ENCODE results near the gene PTPRS.
A peak's percentile ranks its signal among the peaks of the same experiment; 100 is the strongest.

Gene PTPRS

DNA sequence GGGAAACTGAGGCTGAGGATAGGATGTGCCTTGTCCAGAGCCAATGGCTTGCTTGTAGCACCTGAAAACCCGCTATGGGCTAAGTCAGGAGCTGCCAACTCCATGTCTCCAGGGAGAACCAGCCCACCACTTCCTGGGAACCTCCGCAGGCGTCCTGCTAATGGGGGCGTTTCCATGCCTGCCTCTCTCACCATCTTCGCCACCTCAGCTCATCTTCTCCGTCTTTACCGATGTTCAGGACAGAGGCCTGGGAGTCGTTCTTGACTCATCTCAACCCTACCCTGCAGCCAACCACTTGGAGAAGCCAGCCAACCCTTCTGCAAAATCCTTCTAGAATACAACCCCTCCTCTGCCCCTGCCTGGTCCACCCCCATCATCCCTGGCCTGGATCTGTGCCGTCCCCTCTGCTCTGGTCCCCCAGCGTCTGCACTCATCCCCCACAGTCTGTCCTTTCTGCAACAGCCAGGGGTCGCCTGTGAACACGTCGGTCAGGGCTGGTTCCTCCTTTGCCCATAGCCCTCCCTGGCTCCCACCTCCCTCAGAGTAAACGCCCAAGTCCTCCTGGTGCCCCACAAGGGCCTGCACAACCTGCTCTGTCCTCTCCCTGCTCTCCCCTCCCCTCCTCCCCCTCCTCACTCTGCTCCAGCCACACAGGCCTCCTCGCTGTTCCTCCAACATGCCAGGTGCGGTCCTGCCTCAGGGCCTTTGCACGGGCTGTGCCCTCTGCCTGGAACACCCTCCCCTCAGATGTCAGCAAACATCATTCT is 31.0 kb downstream of the PTPRS start:
- peak in 2 of 51 donors; percentile 29 to 50 for DNase-seq

DNA sequence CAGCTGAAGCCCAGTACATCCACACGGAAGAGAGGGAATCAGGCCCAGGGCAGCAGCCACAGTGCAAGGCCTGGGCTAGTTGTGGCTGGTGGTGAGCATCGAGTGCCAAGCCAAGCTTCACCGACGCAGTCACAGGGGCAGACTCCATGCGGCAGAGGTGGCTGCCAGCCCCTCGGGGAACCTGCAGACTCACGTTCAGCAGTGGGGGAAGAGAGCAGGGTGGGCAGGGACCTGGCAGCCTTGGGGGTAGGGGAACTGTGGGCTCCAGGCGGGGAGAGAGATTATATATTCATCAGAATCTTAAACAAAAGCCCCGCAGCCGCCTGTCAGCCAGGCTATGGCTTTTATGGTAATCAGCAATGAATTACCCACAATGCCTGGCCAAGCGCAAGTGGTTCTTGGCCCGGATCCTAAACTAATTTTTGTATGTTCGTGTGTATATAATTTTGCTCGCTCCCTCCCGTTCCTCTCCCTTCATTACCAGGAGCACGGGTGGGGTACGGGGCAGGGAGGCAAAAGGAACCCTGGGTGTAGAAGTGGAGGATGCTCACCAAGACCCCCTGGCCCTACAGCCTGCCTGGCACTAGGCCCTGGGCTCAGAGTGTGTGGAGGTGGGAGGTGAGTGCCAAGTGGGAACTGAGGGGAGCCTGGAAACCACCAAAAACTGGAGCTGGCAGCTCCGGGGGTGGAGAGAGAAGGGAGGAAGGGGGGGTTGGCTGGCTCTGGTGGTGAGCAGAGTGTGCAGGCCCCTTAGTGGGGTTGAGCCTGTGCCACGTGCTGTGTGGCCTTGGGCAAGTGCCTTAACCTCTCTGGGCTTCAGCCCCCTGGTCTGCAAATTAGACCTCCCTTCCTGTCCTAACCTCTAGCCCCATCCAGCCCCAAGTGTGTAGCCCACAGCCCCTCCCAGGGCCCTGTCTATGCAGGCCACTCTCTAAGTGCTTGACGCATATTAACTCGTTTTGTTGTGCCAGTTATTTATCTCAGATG is 31.9 kb downstream of the PTPRS start:
- DNase-seq, result peak in 49 of 51 donors; percentile 16 to 95 (median 68)

DNA sequence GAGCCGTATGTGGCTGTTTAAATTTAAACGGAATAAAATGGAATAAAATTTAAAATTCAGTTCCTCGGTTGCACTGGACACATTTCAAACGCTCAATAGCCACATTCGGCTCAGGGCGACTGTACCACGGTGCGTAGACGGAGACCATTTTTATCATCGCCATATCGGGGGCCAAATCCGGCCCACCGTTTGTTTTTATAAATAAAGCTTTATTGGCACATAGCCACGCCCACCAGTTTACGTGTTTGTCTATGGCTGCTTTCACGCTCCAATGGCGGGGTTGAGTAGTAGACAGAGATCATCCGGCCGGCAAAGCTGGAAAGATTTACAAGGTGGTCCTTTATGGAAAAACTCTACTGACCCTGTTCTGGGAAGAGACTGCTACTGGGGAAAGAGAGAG is 33.0 kb downstream of the PTPRS start:
- DNase-seq, result no peak

DNA sequence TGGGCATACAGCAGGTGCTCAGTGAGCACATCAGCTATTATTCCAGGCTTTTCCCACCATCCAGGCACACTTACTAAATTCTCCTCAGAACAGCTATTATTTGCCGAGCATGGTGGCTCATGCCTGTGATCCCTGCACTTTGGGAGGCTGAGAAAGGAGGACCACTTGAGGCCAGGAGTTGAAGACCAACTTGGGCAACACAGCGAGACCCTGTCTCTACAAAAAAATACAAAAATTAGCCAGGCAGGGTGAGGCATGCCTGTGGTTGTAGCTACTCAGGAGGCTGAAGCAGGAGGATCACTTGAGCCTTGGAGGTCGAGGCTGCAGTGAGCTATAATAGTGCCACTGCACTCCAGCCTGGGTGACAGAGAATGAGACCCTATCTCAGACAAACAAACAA is 35.4 kb downstream of the PTPRS start:
- DNase-seq, result no peak

DNA sequence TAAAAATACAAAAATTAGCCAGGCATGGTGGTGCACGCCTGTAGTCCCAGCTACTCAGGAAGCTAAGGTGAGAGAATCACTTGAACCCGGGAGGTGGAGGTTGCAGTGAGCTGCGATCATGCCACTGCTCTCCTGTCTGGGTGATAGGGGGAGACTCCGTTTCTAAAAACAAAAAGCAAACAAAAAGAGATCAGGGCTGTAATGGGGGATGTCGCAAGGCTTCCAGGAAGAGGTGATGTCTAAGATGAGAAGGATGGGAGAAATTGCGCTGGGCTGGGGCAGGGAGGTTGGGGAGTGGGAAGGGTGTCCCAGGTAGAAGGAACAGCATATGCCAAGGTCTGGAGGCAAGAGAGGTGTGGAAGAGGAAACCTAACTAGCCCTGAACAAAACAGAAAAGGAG is 36.1 kb downstream of the PTPRS start:
- DNase-seq, result no peak

DNA sequence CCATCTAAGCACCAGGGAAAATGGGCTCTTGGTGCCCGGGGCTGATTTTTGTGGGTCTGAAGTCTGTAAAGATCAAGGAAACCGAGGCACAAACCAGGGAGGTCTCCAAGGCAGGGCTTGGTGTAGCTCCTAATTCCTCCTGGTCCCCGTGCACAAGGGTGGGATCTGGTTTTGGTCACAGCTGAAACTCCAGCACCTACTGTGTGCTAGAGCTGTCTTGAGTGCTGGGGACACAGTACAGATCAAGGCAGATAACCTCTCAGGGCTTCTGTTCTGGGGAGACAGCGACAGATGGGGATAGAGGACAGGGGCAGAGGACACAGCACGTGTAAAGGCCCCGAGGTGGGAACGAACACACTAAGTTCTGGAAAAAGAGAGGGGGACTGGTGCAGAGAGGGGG is 37.4 kb downstream of the PTPRS start:
- DNase-seq, result no peak

DNA sequence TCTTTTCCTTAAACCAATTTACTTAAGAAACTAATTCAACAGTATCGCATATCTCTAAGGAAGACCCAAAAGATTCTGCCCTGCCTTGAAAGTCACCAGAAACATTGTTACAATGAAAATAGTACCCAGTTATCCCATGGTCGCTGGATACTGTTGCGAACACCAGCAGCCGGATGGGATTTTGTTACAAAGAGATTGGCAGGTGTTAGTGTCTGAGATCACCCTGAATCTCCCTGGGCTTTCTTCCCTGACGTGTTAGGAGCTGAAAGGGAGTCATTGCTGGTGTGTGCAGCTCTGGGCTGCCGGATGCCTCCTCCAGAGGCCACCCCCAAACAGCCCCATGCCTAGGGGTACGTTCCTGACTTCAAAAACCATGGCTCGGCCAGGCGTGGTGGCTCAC is 38.2 kb downstream of the PTPRS start:
- no peak for DNase-seq

DNA sequence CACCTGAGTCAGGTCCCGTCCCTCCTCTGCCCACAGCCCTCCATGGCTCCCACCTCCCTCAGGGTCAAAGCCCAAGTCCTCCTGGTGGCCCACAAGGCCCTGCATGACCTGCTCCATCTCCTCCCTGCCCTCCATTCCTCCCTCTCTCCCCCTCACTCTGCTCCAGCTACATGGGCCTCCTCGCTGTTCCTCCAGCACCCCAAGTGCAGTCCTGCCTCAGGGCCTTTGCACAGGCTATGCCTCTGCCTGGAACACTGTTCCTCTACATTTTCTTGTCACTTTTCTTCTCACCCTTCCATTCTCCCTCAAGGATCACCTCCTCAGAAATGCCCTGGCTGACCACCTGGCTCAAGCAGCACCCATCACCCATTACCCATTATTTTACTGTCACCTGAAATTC is 41.5 kb downstream of the PTPRS start:
- no peak for DNase-seq

DNA sequence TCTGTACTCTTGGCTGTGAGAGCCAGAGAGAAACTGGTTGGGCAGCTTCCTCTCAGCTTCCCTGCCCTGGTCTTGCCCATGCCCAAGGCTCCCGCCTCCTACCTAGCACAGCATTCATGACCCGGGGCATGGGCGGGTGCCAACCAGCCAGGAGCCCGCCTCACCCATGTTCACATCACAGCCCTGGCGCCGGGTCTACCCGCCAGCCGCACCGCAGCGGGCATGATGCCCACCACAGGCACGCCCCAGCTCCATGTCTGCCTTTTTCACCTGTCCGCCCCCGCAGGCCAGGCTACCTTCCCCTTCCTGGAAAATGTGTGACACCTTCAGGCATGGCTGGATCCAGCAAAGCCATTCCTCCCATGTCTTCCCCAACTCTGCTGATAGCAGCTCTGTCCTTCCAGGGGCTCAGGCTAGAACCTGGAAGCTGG is 42.1 kb downstream of the PTPRS start:
- no peak for DNase-seq

DNA sequence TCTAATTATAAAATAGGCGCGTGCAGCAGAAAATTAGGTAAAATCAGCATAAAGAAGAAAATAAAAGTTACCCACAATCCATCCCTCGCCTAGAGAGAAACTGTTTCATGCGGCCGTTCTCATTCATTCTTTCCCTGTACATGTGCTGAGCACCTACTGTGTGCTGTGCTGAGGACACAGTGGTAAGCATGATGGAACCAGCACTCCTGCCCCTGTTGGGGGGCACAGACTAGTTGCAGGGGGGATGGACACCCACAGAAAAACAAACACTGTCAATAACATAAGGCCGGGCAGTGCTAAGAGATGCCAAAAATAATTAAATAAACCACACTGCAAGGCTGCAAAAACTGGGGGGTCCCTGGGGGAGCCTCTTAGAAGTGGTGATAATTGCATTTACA is 43.3 kb downstream of the PTPRS start:
- no peak for DNase-seq

DNA sequence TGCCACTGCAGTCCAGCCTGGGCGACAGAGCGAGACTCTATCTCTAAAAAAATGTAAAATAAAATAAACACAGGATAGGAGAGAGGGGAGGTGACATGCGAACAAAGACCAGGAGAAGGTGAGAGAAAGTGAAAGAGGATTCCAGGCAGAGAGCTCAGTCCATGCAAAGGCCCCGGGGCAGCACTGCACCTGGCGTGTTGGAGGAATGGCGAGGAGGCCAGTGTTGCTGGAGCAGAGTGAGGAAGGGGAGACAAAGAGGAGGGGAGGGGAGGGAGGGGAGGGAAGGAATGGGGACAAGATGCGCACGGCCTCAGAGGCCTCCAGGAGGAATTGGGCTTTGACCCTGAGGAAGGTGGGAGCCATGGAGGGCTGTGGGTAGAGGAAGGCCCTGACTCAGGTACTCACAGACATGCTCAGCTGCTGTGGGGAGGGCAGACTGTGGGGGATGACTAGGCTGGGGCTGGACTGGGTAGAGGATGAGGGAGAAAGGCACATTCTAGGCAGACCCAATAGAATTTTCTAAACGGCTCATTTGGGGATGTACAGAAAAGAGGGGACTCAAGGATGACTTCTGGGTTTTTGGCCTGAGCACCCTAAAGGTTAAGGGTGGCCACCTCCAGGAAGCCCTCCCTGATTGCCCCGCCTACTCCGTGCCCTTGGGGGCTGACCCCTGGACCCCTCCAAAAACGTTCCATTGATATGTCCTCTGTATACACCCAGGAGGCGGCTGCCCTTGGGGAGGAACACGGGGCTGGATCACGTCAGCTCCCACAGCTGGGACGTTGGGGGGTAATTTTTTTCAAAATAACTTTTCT is 43.9 kb downstream of the PTPRS start:
- no peak for DNase-seq

DNA sequence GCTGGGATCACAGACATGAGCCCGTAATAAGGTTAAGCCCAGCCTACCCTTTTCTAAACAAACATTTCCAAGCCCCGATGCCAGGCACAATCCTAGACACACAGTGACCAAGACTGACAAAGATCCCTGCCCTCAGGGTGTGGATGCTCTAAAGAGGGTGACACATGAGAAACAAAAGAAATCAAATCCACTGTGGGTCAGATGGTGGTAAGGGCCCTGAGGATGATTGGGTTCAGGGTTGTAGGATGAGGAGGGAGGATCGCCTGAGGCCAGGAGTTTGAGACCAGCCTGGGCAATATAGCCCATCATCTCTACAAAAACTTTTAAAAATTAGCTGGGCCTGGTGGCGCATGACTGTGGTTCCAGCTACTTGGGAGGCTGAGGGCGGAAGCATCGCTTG is 44.6 kb downstream of the PTPRS start:
- no peak for DNase-seq

DNA sequence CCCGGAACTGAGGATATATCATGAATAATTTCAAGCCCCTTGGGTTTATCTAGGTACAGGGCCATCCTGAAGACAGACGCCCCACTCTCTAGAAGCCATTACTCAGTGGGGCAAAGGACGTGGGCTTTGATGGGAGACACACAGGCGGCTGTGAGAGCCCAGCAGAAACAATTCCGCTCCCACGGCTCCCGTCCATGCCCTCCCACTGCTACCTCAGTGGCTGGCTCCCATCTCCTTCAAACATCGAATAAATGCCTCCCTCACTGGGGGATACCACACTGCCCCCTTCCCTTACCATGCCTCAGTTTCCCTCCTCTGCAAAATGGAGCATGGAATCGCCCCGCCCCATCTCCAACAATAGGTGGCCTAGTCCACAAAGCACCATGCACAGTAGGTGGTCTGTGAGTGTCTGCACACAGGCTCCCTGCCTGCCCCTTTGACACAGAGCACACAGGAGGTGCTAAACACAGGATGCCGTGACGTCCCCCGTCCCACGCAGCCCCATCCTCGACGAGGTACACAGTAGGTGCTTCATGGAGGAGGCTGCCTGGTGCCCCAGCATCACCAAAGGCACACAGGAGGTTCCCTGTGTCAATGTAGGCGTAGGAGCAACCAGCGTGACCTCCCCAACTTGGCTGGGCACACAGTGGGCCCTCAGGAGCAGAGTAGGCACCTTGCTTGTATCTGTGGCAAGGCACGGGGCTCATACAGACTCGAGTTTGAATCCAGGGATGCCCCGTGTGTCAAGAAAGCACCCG is 46.0 kb downstream of the PTPRS start:
- DNase-seq, result no peak

DNA sequence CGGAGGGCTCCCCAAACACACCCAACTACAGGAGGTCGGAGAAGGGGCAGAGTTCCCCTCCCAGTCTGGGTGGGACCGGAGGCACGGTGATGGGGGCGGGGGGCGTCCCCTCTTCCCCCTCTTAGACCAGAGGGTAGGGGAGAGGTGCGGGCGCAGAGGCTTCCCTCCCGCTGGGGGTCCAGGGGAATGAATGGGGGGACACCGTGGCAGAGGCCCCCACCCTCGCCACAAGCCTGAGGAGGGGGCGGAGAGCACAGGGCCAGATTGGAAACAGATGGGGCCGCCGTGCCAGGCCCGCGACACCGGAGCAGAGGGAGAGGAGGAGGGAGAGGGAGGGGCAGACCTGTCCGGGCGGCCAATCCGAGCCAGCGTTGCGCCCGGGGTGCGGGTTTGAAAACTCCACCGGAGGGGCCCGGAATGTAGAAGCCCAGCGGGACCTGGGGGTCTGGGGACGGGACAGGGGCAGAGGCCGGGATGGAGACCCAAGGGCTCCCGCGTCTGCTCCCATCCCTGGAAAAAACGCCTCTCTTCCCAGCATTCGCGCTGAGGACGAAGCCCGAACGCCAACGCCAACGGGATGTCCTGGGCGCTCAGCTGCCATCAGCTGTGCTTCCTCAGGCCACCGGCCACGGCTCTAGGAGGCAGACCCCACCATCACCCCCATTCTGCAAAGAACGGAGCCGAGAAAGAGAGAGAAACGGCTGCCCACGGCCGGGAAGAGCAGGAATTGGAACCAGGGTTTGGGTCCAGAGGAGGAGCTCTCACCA is 46.8 kb downstream of the PTPRS start:
- DNase-seq, result peak in 18 of 51 donors; percentile 11 to 56 (median 33)

DNA sequence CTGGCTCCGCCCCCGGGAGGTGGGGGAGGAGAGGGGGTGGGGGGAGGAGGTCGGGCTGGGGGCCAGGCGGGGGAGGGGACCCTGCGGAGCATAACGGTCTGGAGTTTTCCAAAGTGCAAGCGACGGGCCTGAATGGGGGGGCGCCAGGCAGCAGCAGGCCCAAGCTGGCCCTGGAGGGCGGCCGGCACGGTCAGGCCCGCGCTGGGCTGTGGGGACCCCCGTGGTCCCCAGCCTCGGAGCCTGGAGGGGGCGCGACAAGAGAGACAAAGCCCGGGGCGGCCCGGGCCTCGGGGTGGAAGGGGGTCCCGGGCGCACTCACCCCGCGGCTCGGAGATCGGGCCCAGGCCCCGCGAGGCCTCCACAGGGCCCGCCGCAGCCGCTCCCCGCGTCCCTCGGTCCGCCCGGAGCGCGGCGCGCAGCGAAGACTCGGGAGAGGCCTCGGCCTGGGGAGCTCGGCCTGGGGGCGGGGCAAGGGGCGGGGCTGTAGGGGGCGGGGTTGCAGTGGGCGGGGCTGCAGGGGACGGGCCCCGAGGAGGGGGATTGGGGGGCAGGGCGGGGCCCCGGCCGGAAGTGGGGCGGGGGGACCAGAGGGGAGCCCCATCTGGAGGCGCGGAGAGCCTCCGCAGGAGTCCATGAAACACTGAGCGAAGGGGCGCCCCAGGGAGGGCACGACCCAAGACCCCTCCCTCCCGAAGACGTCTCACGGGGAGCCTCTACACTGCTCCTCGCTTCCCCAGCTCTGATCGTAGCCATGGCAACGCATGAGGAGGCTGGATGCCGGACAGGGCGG is 47.6 kb downstream of the PTPRS start:
- DNase-seq, result peak in 49 of 51 donors; percentile 15 to 88 (median 68)

DNA sequence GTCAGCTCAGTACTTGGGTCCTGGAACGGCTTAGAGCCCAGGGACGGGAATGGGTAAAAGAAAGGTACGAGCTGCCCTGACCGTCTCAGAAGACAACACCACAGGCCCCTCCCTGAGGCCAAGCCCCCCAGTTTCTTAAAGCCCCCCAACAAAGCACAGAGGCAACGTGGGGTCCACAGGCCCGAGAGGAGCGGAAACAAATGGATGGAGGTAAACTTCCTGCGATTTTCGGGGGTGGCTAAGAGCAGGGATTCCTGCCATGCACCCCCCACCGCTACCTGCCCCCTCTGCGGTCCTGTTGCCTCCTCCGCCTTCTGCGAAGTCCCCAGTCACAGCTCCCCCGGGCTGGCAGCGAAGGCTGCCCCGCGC is 48.2 kb downstream of the PTPRS start:
- peak in 2 of 51 donors; percentile 54 to 67 for DNase-seq

DNA sequence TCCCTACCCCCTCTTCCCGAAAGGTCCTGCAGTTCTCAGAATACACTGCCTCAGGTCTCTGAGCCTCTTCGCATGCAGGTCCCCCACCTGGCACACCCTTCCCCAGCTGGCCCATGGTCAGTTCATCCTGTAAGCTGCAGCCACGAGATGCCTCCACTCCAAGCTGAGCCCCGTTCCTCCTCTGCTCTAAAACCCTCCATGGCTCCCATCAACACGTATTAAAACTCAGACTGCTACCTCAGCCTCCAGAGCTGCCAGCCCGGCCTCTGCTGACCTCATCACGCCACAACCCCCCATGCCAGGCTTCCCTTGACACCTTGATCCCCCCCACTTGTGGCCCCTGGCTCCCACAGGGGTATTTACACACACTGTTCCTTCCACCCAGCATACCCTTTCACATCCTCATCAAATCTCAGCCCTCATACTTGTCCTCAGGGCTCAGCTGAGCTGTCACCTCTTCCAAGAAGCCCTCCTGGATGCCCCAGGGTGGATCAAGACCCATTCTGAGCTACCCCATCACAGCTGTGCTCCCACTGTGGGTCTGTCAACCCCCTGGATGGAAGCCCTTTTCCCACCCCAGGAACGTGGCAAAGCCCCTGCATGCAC is 48.9 kb downstream of the PTPRS start:
- DNase-seq, result no peak
